Midbrain (tissue), 1 donor: Measurements from ENCODE around the gene TRMT44.
"Not testable (repeated sequence)": the region's sequence is repeated elsewhere in the genome, so short reads cannot be mapped to it uniquely, and the experiment has no call there.

Experiments used
- DNase-seq: peaks from one replicate; lab custom pipeline; 2025; lab: John Stamatoyannopoulos, UW

TRMT44 gene

DNA sequence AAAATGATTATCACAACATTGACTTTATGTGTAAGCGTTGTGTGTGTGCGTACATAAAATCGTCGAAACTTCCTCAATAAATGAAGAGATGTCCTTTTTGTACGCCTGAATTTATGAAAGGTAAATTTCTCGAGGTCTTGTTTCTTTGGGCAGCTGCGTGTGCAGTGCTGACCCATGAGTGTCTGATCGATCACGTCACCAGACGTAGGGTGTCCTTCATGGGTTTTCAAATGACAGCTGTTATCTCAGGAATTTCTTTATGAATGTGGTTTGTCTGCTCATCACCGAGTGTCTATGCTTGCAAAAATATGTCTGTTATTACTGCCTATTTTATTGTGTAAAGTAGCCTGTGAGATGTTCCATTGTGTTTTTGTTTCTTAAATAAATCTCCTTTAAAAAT lies 71.9 kb downstream of the TRMT44 start:
- DNase-seq: no peak

DNA sequence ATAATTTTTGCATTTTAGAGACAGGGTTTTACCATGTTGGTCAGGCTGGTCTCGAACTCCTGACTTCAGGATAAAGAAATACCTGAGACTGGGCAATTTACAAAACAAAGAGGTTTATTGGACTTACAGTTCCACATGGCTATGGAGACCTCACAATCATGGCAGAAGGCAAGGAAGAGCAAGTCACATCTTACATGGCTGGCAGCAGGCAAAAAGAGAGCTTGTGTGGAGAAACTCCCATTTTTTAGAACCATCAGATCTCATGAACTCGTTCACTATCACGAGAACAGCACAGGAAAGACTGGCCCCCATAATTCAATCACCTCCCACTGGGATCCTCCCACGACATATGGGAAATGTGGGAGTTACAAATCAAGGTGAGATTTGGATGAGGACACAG lies 72.5 kb downstream of the TRMT44 start:
- not testable (repeated sequence) for DNase-seq

DNA sequence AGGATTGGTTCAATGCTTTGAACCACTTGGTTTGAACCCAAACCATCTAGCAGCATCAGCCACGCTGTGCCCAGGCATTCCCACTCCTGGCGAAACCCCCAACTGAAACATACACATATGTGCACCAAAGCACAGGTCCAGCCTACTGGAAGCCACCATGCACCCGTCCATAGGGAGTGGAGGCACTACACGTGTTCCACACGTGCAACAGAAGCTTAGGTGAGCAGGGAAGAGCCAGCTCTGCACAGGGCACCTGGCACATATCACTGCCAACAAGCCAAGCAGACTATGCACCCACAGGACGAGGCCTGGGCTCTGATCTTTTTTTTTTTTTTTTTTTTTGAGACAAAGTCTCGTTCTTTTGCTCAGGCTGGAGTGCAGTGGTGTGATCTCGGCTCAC lies 73.4 kb downstream of the TRMT44 start:
- DNase-seq: no peak

DNA sequence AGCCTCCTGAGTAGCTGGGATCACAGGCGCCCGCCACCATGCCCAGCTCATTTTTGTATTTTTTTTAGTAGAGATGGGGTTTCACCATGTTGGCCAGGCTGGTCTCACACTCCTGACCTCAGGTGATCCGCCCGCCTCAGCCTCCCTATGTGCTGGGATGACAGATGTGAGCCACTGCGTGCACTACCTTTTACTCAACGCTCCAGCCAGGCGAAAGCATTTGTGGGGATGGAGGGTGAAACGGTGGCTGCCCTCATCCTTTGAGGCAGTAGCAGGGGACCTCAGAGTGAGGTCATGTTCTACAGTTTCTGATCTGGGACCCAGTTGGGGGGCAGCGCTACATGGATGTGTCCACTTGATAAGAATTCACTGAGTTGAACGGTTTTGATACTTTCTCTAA lies 73.8 kb downstream of the TRMT44 start:
- no peak for DNase-seq

DNA sequence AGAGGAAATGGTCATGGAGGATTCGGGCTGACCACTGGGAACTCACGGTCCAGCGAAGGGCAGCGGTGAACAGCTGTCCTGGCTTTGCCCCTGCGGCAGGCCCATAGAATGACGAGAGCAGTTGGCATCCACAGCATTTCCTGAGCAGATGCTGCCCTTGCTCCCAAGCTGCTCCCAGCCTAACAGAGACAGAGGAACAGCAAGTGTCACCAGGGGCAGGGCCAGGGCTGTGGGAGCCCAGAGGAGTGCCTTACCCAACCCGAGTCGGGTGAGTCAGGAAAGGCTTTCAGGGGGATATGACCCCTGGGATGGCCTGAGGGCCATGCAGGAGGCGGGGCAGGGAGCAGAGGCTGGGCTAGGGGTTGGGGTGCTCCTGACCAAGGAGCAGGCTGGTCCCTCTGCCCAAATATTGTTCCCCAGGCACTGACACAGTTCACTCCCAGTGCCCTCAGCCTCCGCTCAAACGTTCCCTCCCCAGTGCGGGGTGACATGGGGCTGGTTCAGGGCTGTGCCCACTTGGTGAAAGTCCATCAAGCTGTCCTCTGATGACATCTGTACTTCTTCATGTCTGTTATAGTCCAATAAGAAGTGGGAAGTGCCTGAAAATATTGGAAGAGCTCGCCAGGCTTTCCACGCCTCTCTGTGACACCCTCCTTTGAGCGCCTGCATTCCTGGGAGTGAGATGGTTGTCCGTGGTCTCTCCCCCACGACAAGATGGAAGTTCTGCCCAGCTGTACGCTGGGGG lies 74.9 kb downstream of the TRMT44 start:
- DNase-seq: no peak

DNA sequence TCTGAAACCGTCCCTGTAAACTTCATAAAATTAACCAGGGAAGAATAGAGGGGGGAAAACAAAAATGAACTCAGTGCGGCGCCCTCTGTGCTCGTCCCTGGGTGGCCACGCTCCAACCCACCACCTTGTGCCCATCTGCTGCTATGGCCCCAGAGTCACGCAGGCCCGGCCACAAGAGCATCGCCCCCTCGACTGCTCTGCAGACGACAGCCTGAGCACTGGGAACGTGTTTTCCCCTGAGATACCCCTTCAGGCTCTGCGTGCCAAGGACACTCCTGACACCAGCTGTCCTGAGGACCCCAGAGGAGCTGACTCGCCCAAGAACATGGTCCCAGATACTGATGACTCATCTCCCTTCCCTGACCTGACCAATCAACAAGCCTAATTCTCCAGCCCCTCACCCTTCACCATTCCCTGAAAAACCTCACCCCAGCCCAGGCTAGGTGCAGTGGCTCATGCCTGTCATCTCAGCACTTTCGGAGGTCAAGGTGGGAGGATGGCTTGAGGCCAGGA lies 75.5 kb downstream of the TRMT44 start:
- no peak for DNase-seq

DNA sequence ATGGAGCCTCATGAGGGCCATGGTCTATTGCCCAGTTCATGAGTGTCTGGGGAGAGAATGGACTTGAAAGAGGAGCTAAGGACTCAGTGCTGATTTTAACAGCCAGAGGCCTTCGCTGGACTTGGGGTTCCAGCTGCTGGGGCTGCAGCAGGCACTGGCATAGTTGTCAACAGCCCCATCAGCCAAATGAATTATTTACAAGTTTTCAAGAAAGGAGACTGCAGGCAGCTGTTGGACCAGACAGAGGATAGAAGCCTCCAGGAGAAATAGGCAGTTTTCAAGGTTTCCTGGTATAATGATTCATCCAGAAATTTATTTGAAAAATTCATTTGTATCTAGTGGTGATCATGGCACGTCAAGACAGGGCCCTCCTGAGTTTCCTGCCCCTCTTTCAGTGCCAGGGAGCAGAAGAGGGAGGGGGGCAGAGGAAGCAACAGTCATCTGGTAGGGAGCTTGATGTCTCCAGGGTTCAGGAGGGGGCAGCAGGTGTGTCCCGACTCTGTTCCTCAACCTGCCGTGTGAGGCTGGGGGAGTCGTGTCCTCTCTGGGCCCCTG lies 76.5 kb downstream of the TRMT44 start:
- no peak for DNase-seq

DNA sequence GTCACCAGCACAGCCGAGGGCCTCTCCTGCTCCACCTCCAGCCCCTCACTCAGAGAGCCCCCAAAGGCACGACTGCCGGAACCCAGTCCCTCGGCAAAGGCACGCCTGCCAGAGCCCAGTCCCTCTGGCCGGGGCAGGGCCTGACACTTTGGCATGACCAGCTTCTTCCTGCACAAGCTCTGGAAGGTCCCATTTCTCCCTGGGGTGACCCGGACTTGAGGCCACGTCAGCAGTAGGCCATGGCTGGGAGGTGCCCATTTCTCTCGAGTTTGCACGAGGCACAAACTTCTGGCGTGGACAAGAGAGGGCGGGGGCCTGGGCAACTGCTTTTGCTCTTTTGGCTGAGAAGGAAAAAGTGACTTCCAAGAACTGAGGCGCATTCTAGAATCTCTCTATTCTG lies 77.4 kb downstream of the TRMT44 start:
- DNase-seq: peak; percentile 24

DNA sequence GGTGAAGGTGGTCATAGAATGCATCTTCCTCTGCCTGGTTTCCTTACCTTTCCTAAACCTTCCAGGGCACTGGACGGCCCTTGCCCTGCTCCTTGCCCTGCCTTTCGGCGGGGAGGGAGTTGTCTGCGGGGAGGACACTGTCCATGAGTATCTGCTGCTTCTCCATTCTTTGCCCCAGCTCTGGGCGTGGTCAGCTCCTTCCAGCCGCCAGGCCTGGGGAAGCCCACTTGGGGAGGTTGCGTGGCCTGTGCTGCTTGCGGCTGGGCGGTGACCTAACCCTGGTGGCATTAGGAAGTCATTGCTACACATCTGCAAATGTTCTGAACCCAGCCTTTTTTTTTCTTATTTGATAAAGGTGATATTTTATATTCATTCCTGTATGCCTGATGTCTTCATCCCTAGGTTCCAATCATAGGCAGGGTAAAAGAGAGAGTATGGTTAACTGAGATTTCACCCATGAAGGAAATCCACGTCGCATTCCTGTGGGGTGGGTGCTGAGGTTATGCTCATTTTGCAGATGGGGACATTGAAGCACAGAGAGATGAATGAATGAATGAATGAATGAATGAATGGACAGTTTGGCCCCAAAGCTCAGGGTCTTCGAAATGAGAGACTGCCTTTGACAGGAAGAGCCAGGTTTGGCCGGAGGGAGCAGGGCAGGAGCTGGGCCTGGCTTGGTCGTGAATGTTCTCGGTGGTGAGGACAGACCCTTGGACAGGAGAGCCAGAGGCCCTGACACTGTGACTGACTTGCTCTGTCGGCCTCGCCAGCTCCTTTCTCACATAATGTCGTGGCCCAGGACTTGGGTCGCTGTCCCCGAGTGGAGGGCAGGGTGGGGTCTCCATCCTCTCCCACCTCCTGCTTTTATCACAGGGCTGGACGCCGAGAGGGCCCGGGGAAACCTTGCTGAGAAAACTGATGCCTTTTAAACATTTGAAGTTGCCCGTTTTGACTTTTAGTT lies 81.9 kb downstream of the TRMT44 start:
- DNase-seq: no peak

DNA sequence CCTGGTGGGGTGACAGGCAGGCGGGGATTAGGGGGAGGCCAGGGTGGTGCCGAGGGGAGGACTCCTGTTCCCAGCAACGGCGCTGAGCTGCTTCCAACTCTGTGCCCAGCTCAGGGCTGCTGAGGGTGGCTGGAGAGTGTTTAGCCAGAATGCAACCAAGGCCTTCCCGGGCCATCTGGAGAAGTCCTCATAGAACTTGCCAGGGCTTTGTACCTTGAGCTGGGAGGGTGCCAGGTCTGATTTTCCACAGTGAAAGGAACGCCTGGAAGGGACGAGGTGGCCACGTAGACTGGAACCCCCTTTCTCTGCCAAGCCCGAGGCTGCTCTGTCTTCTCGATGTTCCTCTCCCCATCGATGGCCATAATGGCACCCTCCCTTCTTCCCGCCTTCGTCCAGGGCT lies 82.6 kb downstream of the TRMT44 start:
- no peak for DNase-seq

DNA sequence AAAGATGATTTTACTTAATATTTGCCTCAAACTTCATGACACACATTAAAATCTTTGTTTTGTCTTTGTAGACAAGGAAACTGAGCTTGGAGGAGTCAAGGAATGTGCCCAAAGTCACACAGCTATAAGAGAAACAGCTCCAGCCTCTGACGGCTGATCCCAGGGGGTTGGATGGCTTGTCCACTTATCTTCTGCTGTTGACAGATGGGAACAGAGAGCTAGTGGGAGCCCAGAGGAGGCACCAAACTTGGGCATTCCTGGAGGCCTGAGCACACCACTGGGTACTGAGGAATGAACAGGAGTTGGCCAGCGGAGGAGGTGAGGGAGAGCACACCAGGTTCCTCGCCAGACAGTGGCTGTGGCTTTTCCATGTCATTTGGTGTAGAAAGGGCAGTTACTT lies 83.2 kb downstream of the TRMT44 start:
- DNase-seq: no peak

DNA sequence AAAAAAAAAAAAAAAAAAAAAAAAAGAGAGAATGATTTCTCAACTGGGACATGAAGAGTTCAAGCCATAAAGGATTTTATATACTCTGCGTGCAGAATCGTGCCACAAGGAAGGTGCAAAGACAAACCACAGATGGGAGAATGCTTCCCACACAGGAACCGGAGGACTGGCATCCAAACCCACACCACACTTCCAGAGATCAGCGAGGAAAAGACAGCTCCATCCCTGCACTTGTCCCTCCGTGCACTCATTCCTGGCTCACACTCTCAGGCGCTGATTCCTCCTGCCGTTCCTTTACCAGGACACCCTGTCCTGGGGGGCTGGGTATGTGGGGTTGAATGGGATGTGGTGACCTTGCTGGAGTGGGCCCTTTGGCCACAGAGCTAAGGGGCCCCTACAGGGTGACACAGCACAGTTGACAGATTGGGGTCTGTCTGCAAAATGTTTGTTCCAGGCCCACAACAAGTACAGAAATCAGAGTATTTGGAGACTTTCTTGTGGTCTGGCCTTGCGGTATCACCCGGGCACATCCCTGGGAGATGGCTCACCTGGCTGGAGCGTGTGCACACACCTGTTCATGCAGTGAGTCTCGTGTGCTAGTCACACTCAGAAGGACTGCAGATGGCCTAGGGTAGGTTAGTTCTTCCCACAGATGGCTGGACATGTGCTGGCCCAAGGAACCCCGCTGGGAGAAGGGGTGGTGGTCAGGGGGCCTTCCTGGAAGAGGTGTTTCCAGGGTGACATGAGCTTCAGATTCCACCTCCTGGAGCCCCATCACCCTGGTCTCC lies 84.2 kb downstream of the TRMT44 start:
- no peak for DNase-seq

DNA sequence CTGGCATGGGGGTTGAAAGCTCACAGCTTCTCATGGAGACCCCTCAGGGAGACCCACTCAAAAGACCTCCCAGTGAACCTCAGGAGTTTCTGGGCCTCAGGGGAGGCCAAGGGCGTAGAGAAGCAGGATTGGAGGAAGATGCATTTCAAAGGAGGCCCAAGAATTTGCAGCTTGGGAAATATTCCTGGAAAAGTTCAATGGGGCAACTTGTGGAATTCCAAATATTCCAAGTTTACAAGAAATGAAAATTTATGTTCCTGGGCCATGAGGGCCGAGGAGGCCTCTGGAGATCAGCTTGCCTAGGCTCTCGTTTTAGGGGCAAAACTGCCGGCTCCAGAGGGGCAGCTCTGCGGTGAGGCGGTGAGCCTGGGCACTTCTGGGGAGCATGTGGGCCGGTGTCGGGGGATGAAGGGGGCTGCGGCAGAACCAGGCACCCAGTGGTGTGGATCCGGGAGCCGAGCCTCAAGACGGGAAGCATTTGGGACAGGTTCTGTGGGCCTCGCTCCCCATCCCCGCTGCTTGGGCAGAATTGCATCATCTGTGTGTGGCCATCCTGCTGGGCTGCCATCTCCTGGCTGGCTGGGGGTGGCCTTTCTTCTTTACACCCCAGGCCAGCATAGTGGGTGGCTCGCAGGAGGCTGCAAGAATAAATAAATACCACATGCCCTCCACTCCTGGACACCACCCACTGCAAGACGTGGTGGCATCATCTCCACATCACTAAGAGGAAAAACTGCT lies 85.0 kb downstream of the TRMT44 start:
- DNase-seq: no peak
